SK-N-SH (cell line): ENCODE results near the gene ARIH2.

ENCODE experiments used
- JUND ChIP-seq: IDR thresholded peaks from 2 replicates; pipeline ENCODE4 v1.4.0; 2012
- POLR2AphosphoS5 ChIP-seq: IDR thresholded peaks from 2 replicates; pipeline ENCODE4 v1.6.1; 2012; ENCODE audit warnings: low read depth, low read length
- TAF1 ChIP-seq: IDR thresholded peaks from 2 replicates; pipeline ENCODE4 v1.6.1; 2012; ENCODE audit warnings: low read depth, mild to moderate bottlenecking, low read length, moderate library complexity, borderline replicate concordance
- TF ChIP-seq, protein P1 (sequence below): fragments of 200-600 bp; sonication (generic); IDR thresholded peaks from 2 replicates; pipeline ENCODE4 v1.6.1; 2017; ENCODE audit warnings: antibody characterized with exemption, mild to moderate bottlenecking, moderate library complexity

DNA sequence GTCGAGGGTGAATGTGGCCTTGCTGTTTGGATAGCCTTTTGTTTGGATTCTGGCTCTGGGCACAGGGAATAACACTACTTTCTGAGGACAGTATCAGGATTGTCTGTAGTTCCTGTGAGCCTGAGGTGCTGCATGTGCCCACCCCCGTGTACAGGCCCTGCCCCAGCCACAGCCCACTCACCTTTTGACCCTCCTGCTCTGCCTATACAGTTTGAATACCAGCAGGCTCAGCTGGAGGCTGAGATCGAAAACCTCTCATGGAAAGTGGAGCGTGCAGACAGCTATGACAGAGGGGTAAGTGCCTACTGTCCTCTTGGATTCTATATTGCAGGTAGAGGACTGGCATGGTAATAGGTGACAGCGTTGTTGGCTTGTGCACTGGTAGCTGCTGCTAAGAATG lies 64.0 kb downstream of the ARIH2 start:
- TF ChIP-seq, protein P1, sequence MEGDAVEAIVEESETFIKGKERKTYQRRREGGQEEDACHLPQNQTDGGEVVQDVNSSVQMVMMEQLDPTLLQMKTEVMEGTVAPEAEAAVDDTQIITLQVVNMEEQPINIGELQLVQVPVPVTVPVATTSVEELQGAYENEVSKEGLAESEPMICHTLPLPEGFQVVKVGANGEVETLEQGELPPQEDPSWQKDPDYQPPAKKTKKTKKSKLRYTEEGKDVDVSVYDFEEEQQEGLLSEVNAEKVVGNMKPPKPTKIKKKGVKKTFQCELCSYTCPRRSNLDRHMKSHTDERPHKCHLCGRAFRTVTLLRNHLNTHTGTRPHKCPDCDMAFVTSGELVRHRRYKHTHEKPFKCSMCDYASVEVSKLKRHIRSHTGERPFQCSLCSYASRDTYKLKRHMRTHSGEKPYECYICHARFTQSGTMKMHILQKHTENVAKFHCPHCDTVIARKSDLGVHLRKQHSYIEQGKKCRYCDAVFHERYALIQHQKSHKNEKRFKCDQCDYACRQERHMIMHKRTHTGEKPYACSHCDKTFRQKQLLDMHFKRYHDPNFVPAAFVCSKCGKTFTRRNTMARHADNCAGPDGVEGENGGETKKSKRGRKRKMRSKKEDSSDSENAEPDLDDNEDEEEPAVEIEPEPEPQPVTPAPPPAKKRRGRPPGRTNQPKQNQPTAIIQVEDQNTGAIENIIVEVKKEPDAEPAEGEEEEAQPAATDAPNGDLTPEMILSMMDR, result no peak
- TF ChIP-seq TAF1, result no peak
- TF ChIP-seq POLR2AphosphoS5, result no peak
- TF ChIP-seq JUND, result no peak
